A673 (cell line): Measurements from ENCODE around the gene ALG10B. TPM values are rescaled to one million over a fixed set of nuclear protein-coding genes. Genes with fewer than 3 reads are reported as not detected.

Experiments
- BruUV-seq: library from RNA; stranded (reverse); fragments of 400-500 nt; replicated peaks from 2 replicates; lab custom pipeline; 2021; lab: Mats Ljungman, UMichigan
- CTCF ChIA-PET: fragments of 300-600 bp; sonication (Branson Sonifier 250); formaldehyde crosslinking; loops from one replicate; lab custom pipeline; 2022; ENCODE audit warnings: antibody characterized with exemption; lab: Charles Lee
- POLR2A ChIA-PET: fragments of 300-600 bp; sonication (Branson Sonifier 250); formaldehyde crosslinking; loops from one replicate; lab custom pipeline; 2022; ENCODE audit warnings: antibody characterized with exemption; ENCODE audit not compliant: low non-redundant PET; lab: Charles Lee
- DNase-seq: peaks from one replicate; pipeline ENCODE4 v3.0.0-alpha.2; 2015; ENCODE audit warnings: low spot score
- H3K27ac ChIP-seq: fragments of 200-600 bp; sonication (generic); 2 replicates; pipeline ENCODE4 v1.5.1; 2016; ENCODE audit warnings: mixed run types, low read depth, mild to moderate bottlenecking, mixed read lengths, antibody characterized with exemption, low read length; ENCODE audit not compliant: poor library complexity, severe bottlenecking
- H3K27me3 ChIP-seq: fragments of 200-600 bp; sonication (generic); replicated peaks from 2 replicates; pipeline ENCODE4 v1.6.1; 2017; ENCODE audit warnings: mixed run types, low read depth, mild to moderate bottlenecking, mixed read lengths, antibody characterized with exemption, low read length; ENCODE audit not compliant: insufficient read depth, poor library complexity
- H3K36me3 ChIP-seq: fragments of 200-600 bp; sonication (generic); 2 replicates; pipeline ENCODE4 v1.6.1; 2016; ENCODE audit warnings: mixed run types, mild to moderate bottlenecking, mixed read lengths, antibody characterized with exemption, low read length; ENCODE audit not compliant: insufficient read depth, poor library complexity, severe bottlenecking
- H3K4me1 ChIP-seq: fragments of 200-600 bp; sonication (generic); 2 replicates; pipeline ENCODE4 v1.6.1; 2017; ENCODE audit warnings: mixed run types, mild to moderate bottlenecking, mixed read lengths, antibody characterized with exemption, low read length; ENCODE audit not compliant: insufficient read depth, poor library complexity, severe bottlenecking
- H3K4me3 ChIP-seq: fragments of 200-600 bp; sonication (generic); 2 replicates; pipeline ENCODE4 v1.5.1; 2016; ENCODE audit warnings: low read depth, mixed run types, mild to moderate bottlenecking, mixed read lengths, low read length; ENCODE audit not compliant: poor library complexity, severe bottlenecking
- H3K9me3 ChIP-seq: fragments of 200-600 bp; sonication (generic); 2 replicates; pipeline ENCODE4 v1.6.1; 2016; ENCODE audit warnings: mixed run types, low read depth, mild to moderate bottlenecking, mixed read lengths, antibody characterized with exemption, low read length; ENCODE audit not compliant: poor library complexity, severe bottlenecking
- EZH2 ChIP-seq: fragments of 200-600 bp; sonication (generic); IDR thresholded peaks from 2 replicates; pipeline ENCODE4 v1.6.1; 2017; ENCODE audit warnings: borderline replicate concordance, low read depth, mild to moderate bottlenecking, mixed read lengths, antibody characterized with exemption, low read length; ENCODE audit not compliant: poor library complexity, severe bottlenecking
- intact Hi-C: fragments of 100-400 bp; cut with micrococcal nuclease; formaldehyde crosslinking; loops from one replicate; pipeline ENCODE4 v1.10.0; 2022; ENCODE audit not compliant: unreplicated experiment
- total RNA-seq: library from RNA; stranded (reverse); gene quantifications from 2 replicates; pipeline ENCODE4 v1.2.3, GENCODE V29; 2021
- TF ChIP-seq, protein P1 (sequence below): fragments of 300-800, 200-600 bp; sonication (generic); conservative IDR thresholded peaks from 2 replicates; pipeline ENCODE4 v1.5.1; 2017; ENCODE audit warnings: low read depth, mild to moderate bottlenecking, antibody characterized with exemption, low read length, moderate library complexity, mixed read lengths

ALG10B gene
- total RNA-seq, 1 experiment from 2014 or later: 13.8 TPM

DNA sequence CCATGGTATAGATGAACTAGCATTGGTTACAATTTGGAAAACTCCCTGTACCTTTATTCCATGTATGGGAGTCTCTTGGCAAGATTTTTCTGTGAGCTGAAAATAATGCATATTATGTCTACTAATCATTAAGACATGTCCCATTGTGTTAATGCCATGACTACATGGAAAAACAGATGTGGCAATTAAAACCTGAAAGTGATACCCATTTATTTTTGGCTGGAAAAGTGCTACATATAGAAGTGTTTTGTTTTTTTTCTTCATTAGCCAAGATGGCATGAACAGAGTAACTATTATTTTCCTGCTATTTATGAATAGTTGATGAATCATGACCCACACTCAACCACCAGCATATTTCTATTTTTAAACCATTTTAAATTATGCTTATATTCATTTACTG is 58.2 kb downstream of the ALG10B start:
- H3K27ac ChIP-seq: no peak overlapping the region
- intact Hi-C loops: loop anchor here (10.0 kb wide), 1 partner anchor 290 kb away; no protein-coding TSS in a partner anchor
- ChIA-PET POLR2A (no interaction called here), CTCF (no interaction called here)
- H3K4me1 ChIP-seq: no peaks in the 10 kb centered on the region
- no peaks in the 10 kb centered on the region for H3K9me3 ChIP-seq
- no peak for TF ChIP-seq EZH2
- TF ChIP-seq, protein P1, sequence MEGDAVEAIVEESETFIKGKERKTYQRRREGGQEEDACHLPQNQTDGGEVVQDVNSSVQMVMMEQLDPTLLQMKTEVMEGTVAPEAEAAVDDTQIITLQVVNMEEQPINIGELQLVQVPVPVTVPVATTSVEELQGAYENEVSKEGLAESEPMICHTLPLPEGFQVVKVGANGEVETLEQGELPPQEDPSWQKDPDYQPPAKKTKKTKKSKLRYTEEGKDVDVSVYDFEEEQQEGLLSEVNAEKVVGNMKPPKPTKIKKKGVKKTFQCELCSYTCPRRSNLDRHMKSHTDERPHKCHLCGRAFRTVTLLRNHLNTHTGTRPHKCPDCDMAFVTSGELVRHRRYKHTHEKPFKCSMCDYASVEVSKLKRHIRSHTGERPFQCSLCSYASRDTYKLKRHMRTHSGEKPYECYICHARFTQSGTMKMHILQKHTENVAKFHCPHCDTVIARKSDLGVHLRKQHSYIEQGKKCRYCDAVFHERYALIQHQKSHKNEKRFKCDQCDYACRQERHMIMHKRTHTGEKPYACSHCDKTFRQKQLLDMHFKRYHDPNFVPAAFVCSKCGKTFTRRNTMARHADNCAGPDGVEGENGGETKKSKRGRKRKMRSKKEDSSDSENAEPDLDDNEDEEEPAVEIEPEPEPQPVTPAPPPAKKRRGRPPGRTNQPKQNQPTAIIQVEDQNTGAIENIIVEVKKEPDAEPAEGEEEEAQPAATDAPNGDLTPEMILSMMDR: no peak
- no TSS peak for BruUV-seq
- no peaks in the 10 kb centered on the region for H3K36me3 ChIP-seq
- no peak overlapping the region for H3K4me3 ChIP-seq
- H3K27me3 ChIP-seq: no peaks in the 10 kb centered on the region
- DNase-seq: no peak
